CD14-positive monocyte (primary cell): ENCODE data around the gene CDH15. TPM values are rescaled to one million over a fixed set of nuclear protein-coding genes. Genes with fewer than 3 reads are reported as not detected.

Source experiments
- DNase-seq, 3 donors: peaks; one replicate each; pipeline ENCODE4 v3.0.0-alpha.2; 2011 to 2022
- H2AFZ ChIP-seq: 2 replicates; pipeline ENCODE4 v1.6.0; 2012; ENCODE audit warnings: mild to moderate bottlenecking, low read depth, low read length, inconsistent platforms; ENCODE audit not compliant: insufficient read depth, poor library complexity, severe bottlenecking
- H3K27ac ChIP-seq, 2 donors: 1 replicate in 1 of 2; 2 replicates in 1 of 2; pipeline ENCODE4 v1.5.1; 2012 to 2013; ENCODE audit warnings: low read length in 2 of 2, control low read depth in 1 of 2, inconsistent platforms in 1 of 2, low read depth in 1 of 2, mild to moderate bottlenecking in 1 of 2
- H3K27me3 ChIP-seq, 2 donors: one replicate each; pipeline versions ENCODE4 v1.6.0 to v1.6.1; 2011 to 2013; ENCODE audit warnings: low read length in 2 of 2; ENCODE audit not compliant: control insufficient read depth in 2 of 2, insufficient read depth in 2 of 2
- H3K36me3 ChIP-seq, 2 donors: replicated peaks in 1 of 2; 1 replicate in 1 of 2; 2 replicates in 1 of 2; pipeline versions ENCODE4 v1.5.1 to v1.6.1; 2012 to 2013; ENCODE audit warnings: low read length in 2 of 2, control low read depth in 1 of 2, inconsistent platforms in 1 of 2, mild to moderate bottlenecking in 1 of 2; ENCODE audit not compliant: insufficient read depth in 2 of 2, control insufficient read depth in 1 of 2
- H3K4me1 ChIP-seq, 2 donors: 1 replicate in 1 of 2; 2 replicates in 1 of 2; pipeline versions ENCODE4 v1.5.1 to v1.6.1; 2012 to 2013; ENCODE audit warnings: low read length in 2 of 2, control low read depth in 1 of 2, inconsistent platforms in 1 of 2, mild to moderate bottlenecking in 1 of 2, moderate library complexity in 1 of 2; ENCODE audit not compliant: insufficient read depth in 2 of 2, control insufficient read depth in 1 of 2
- H3K4me2 ChIP-seq: replicated peaks from 2 replicates; pipeline ENCODE3; 2012; ENCODE audit warnings: low read length, moderate library complexity, mild to moderate bottlenecking; ENCODE audit not compliant: poor library complexity, severe bottlenecking; ENCODE audit errors: extremely low read depth
- H3K4me3 ChIP-seq, 3 experiments: fragments of 200-600 bp in 1 of 3; sonication (generic) in 1 of 3; replicated peaks in 1 of 3; 1 replicate in 2 of 3; 2 replicates in 1 of 3; pipeline ENCODE4 v1.5.1; 2011 to 2013; ENCODE audit warnings: low read length in 3 of 3, mild to moderate bottlenecking in 3 of 3, control low read depth in 2 of 3, low read depth in 2 of 3, inconsistent platforms in 1 of 3, moderate library complexity in 1 of 3
- H3K79me2 ChIP-seq: 2 replicates; pipeline ENCODE4 v1.6.0; 2012; ENCODE audit warnings: mild to moderate bottlenecking, control low read depth, inconsistent platforms, low read length, moderate library complexity; ENCODE audit not compliant: insufficient read depth
- H3K9ac ChIP-seq: 2 replicates; pipeline ENCODE4 v1.6.0; 2017; ENCODE audit warnings: low read length, mild to moderate bottlenecking; ENCODE audit not compliant: insufficient read depth, poor library complexity, severe bottlenecking
- H3K9me3 ChIP-seq, 2 donors: replicated peaks in 1 of 2; 1 replicate in 1 of 2; 2 replicates in 1 of 2; pipeline versions ENCODE4 v1.5.1 to v1.6.1; 2012 to 2013; ENCODE audit warnings: low read length in 2 of 2, control low read depth in 1 of 2; ENCODE audit not compliant: control insufficient read depth in 1 of 2, insufficient read depth in 1 of 2
- H4K20me1 ChIP-seq: 2 replicates; pipeline ENCODE4 v1.6.0; 2012; ENCODE audit warnings: mild to moderate bottlenecking, low read length, control low read depth, moderate library complexity; ENCODE audit not compliant: insufficient read depth
- H3K27ac Mint-ChIP-seq, 7 donors: one replicate each; pipeline ENCODE4 v1.8.0; 2020; ENCODE audit warnings: mild to moderate bottlenecking in 7 of 7, mixed read lengths in 7 of 7, moderate library complexity in 6 of 7, inconsistent platforms in 2 of 7
- H3K27me3 Mint-ChIP-seq, 3 donors: one replicate each; pipeline ENCODE4 v1.8.0; 2021 to 2022; ENCODE audit warnings: low read depth in 3 of 3, mild to moderate bottlenecking in 3 of 3, mixed read lengths in 3 of 3, moderate library complexity in 3 of 3, inconsistent platforms in 1 of 3
- H3K36me3 Mint-ChIP-seq, 2 donors: one replicate each; pipeline ENCODE4 v1.8.0; 2020; ENCODE audit warnings: mixed read lengths in 2 of 2, inconsistent platforms in 1 of 2, mild to moderate bottlenecking in 1 of 2
- H3K4me1 Mint-ChIP-seq: one replicate; pipeline ENCODE4 v1.8.0; 2020; ENCODE audit warnings: mild to moderate bottlenecking, mixed read lengths
- H3K4me3 Mint-ChIP-seq, 2 donors: one replicate each; pipeline ENCODE4 v1.8.0; 2020; ENCODE audit warnings: mild to moderate bottlenecking in 2 of 2, mixed read lengths in 2 of 2, moderate library complexity in 1 of 2
- H3K9me3 Mint-ChIP-seq, 7 donors: one replicate each; pipeline ENCODE4 v1.8.0; 2020 to 2022; ENCODE audit warnings: mixed read lengths in 7 of 7, mild to moderate bottlenecking in 6 of 7, moderate library complexity in 6 of 7, inconsistent platforms in 2 of 7
- CTCF ChIP-seq: fragments of 200-600 bp; IDR thresholded peaks from one replicate; pipeline ENCODE4 v1.8.0; 2022; ENCODE audit warnings: antibody characterized with exemption, mild to moderate bottlenecking
- WGBS: methylation state at CpG from one replicate; pipeline ENCODE4 v1.1.5; 2013; ENCODE audit warnings: missing lambda C conversion rate; ENCODE audit not compliant: insufficient coverage; 5-methylcytosine and 5-hydroxymethylcytosine counted together
- intact Hi-C, 2 donors: fragments of 100-400 bp; cut with micrococcal nuclease; formaldehyde crosslinking; loops; one replicate each; pipeline versions ENCODE4 v1.15.0 to v1.15.1; 2023
- polyA plus RNA-seq, 3 donors: library from polyadenylated mRNA; depleted of rRNA in 1 of 3; unstranded in 2 of 3; stranded (reverse) in 1 of 3; fragments of 300-500 nt in 2 of 3; fragments of >200 nt in 1 of 3; fragmentation: Illumina TruSeq in 2 of 3; gene quantifications; 1 replicate in 2 of 3; 2 replicates in 1 of 3; pipeline ENCODE4 v1.2.3, GENCODE V29; 2012 to 2021

The CDH15 gene
- polyA plus RNA-seq, 3 donors = not detected

GRCh38 chr16:89175280-89176146, 4.0 kb downstream of the CDH15 start:
- no peak overlapping the region for H2AFZ ChIP-seq

More at GRCh38 chr16:89175280-89176146, 4.0 kb downstream of the CDH15 start:
- no peaks in the 10 kb centered on the region for H3K36me3 ChIP-seq
- Mint-ChIP-seq H3K27me3 (peaks cover 6 to 32% (median 6%) of the 10 kb centered on the region in 3 donors), H3K36me3 (no peaks in the 10 kb centered on the region), H3K27ac (no peak overlapping the region), H3K4me1 (peaks cover 5% of the 10 kb centered on the region), H3K4me3 (no peak overlapping the region), H3K9me3 (peaks cover 0 to 4% (median 0%) of the 10 kb centered on the region in 7 donors)
- intact Hi-C loops = no loop called here
- H3K4me3 ChIP-seq = no peak overlapping the region
- DNase-seq = no peak
- TF ChIP-seq CTCF = no peak
- no peak overlapping the region for H3K9ac ChIP-seq
- H3K27ac ChIP-seq = no peak overlapping the region
- H3K9me3 ChIP-seq = no peaks in the 10 kb centered on the region
- 68% methylated on average over 18 of the region's 20 CpGs for WGBS
- H3K27me3 ChIP-seq = peaks cover 0 to 28% of the 10 kb centered on the region in 2 donors
- no peak overlapping the region for H3K4me2 ChIP-seq
- no peaks in the 10 kb centered on the region for H4K20me1 ChIP-seq
- peaks cover 11 to 12% of the 10 kb centered on the region in 2 donors for H3K4me1 ChIP-seq
- no peaks in the 10 kb centered on the region for H3K79me2 ChIP-seq
